ENCODE measurements around the gene SERPINA9.
"Not testable (repeated sequence)": the region's sequence is repeated elsewhere in the genome, so short reads cannot be mapped to it uniquely, and the experiment has no call there.

The SERPINA9 gene

DNA sequence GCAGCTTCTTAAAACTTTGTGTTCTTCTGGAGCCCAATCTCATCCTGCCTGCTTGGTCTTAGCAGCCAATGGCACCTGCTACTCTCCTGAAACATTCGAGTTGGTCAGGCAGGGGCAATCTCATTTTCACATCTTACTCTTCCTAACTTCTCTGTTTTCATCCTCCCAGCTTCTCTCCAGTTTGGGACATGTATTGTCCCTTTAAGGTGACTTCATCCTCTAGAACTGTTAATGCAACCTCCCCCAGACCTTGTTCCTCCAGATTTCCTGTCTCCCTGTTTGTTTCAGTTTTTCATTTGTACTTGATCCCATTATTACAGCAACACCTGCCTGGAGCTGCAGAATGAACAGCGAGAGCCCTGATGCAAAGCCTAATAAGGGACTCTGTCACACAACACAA, 54.7 kb downstream of the SERPINA9 start:
- DNase-seq = no peak

DNA sequence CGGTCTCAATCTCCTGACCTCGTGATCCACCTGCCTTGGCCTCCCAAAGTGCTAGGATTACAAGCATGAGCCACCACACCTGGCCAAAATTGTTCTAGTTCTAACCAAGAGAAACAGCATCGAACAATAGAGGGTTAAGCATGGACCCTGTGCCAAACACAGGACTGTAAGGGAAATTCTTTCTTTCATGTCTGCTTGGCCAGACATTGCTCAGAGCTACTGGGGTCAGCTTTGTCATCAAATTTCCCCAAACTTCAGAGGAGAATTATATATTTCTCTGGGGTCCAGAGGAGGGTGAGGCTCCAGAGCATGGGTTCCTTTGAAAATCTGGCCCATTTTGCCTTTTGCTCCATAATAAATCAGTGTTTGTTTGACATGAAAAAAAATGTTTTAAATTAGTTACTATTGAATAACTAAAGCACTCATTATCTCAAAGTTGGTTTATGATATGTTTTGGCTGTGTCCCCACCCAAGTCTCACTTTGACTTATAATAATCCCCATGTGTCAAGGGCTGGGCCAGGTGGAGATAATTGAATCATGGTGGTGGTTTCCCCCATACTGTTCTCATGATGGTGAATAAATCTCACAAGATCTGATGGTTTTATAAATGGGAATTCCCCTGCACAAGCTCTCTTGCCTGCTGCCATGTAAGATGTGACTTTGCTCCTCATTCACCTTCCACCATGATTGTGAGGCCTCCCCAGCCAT, 58.3 kb downstream of the SERPINA9 start:
- not testable (repeated sequence) for DNase-seq
